ENCODE data around the gene BORCS5. TPM values are rescaled to one million over a fixed set of nuclear protein-coding genes. Genes with fewer than 3 reads are reported as not detected.
"Not testable (repeated sequence)": the region's sequence is repeated elsewhere in the genome, so short reads cannot be mapped to it uniquely, and the experiment has no call there.

Gene BORCS5
- polyA plus RNA-seq, 3 donors: 7.9 to 11.0 (median 10.0) TPM

DNA sequence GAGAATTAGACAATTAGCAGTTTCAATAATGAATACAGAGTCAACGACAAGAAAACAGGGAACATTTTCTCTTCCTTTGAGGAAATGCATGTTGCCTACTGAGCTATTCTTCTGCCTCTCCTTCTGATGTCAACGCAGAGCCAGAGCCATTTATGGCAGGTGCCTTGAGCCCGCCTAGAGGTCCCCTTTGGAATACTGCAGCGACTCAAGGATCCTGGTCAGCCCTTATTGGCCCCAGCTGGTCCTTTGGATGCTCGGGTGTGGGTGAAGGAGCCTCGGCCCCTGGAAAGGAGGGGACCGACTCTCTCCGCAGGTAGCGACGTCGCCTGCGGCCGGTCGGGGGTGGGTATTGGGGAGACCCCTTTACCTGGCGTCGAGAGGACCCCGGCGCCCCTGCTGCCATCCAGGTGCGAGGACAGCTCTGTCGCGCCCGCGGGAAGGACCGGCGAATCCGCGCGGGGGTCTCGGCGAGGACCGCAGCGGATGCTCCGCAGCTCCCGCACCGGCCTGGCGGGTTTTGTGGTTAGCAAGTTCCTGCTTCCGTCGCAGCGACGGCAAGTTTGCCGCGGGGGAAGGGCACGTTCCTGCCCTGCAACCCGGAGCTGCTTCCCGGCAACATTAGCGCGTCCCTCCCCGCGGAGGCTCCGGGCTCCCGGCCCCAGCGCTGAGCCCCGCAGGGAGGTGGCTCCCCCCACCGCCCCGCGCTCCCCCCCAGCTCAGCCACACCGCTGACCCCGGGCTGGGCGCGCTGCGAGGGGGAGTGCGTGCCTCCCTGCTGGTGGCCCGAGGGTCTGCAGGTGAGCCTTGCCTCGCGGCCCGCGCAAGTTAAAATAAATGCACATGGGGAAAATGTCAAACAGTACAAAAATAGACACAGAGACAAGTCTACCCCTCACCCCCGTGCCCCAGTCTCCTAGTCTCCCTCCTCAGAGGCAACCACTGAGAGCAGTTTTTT, 6.9 kb upstream of the BORCS5 start, which contains the start of gene MANSC1:
Gene MANSC1 (minus strand): TSS at position 532 of the 955 bp plus-strand sequence. CDS start 6,928 bp downstream, outside the sequence.
- peak; percentile 59 for DNase-seq

- no peak for DNase-seq
Observed at GRCh38 chr12:12350868-12351463, 5.9 kb upstream of the BORCS5 start.

DNA sequence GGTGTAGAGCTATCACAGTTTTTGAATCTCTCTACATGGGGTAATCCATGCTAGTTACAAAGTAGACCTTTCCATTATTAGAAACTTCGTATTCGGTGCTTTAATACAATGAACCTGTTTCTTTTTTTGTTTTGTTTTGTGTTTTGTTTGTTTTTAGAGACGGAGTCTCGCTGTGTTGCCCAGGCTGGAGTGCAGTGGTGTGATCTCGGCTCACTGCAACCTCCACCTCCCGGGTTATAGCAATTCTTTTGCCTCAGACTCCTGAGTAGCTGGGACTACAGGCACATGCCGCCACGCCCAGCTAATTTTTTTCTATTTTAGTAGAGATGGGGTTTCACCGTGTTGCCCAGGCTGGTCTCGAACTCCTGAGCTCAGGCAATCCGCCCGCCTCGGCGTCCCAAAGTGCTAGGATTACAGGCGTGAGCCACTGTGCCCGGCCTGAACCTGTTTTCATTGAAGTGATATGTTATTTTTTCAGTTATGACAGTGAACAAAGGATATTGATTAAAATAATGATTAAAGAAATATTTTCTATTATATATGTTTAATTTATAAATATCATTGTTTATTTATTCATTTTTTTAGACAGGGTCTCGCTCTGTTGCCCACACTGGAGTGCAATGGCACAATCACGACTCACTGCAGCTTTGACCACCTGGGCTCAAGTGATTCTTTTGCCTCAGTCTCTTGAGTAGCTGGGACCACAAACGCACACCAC, 5.3 kb upstream of the BORCS5 start:
- not testable (repeated sequence) for DNase-seq

DNA sequence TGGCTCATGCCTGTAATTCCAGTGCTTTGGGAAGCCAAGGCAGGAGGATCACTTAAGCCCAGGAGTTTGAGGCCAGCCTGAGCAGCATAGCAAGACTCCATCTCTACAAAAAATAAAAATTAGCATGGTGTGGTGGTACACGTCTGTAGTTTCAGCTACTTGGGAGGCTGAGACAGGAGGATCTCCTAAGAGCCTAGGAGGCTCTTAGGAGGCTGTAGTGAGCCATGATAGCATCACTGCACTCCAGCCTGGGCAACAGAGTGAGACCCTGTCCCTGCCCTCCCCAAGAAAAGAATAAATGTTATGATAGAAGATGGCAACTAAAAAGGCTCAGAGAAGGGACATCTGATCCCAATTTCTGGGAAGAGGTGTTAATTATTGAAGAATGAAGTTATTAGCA, 3.6 kb upstream of the BORCS5 start:
- DNase-seq: no peak

GRCh38 chr12:12353807-12354206, 3.1 kb upstream of the BORCS5 start:
- no peak for DNase-seq

DNA sequence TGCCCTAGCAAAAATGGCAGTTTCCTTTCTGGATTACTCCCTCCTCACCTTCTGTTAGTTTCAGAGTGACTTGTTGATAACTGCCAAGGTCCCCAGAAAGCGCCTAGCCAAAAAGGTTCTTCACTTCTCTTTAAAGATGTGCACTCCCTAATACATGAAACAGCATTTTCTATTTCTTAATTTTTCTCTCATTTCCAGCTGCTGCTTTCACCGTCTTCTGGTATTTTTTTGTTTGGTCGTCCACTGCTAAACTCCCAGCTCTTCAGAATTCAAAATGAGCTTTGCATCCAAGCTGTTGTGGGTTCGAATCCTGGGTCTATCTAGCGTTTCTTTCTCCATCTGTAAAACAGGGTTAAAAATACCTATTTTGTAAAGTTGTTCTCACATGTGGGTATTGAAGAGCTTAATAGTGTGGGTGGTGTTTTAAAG, 397 bp upstream of the BORCS5 start:
- no peak for DNase-seq

GRCh38 chr12:12357719-12358461, 1.0 kb downstream of the BORCS5 start:
- no peak for DNase-seq

GRCh38 chr12:12358528-12358927, 1.6 kb downstream of the BORCS5 start:
- DNase-seq: no peak

- no peak for DNase-seq
Observed at GRCh38 chr12:12364787-12365445, 8.0 kb downstream of the BORCS5 start.

GRCh38 chr12:12365446-12365802, 8.5 kb downstream of the BORCS5 start:
- no peak for DNase-seq

DNA sequence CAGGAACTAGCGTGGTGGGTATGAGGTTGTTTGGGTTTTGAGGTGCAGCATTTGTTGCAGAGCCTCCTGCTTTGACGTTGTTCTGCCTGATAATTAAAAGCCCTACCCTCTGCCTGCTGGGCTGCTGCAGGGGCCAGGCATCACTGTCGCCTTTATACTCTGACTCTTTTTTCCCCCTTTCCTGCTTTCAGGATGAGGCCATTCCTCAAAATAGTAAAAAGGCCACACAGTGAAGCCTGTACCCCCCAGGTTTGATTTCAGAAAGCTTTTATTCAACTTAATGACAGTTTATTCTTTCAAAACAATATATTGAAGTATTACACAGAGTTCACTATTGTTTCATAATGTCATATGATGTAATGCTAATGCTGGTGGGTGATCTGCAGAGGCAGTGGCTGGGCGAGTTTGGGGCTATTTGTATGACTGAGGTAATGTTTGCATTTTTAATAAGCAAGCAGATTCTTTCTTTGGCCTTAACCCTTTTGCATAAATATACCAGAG, 9.1 kb downstream of the BORCS5 start:
- DNase-seq: no peak

DNA sequence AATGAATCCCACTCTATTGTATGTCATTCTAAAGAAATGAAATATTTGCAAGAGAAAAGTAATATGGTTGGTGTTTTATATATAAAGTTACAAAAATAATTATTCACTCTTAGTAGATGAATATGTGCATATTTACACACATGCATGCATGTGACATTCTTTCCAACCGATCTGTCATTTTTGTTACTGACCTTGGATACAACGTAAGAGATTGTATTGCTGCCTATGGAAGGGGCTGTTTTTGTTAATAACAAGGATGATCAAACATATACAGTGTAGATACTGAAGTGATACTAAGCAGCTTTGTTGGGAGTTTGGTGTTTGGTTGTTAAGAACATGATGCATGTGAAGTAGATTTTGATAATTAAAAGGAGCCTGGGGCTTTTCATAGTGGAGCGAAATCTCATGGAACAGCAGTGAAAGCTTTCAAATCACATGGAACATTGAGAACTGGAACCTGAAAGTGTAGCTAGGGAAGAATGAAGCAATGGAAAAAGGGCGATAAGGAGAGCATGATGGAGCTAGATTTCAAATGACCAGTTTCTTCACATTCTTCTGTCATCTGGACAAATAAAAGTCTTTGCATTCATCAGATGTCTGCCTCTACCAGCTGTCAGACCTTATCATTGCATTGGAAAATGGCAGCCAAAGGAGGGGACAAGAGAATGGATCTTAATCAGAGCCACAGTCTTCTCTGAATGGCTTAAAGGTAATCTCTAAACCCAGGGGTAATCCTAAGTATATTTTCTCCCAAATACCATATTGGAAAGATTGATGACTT, 10.0 kb downstream of the BORCS5 start:
- no peak for DNase-seq

DNA sequence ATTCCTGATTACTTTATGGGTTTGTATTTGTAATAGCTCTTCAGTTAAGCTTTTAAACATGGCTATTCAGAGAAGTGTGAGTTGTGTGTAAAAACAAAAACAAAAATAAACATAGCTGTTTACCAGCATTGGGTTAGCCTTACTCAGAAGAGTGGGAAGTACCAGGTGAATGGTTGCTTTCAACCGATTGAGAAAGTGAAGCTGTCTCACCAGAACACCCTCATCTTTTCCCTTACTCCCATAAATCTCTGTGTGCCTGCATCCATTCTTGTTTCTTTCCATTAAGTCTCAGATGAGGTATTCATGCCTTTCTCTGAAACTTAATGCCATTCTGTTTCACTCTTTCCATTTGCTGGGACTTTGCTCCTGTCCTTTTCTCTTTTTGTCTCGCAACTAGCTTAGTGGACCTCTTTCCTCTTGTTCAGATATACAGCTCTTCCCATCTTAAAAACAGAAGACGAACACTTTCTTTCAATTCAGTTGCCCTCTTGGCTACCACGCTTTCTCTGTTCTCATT, 10.7 kb downstream of the BORCS5 start:
- no peak for DNase-seq

GRCh38 chr12:12372946-12373722, 16.3 kb downstream of the BORCS5 start:
- no peak for DNase-seq

- peak; percentile 81 for DNase-seq
Observed at GRCh38 chr12:12376646-12377448, 20.0 kb downstream of the BORCS5 start.

GRCh38 chr12:12378616-12379015, 21.7 kb downstream of the BORCS5 start:
- DNase-seq: no peak

- DNase-seq: no peak
Observed at GRCh38 chr12:12379831-12380730, 23.2 kb downstream of the BORCS5 start.

Data from renal pelvis (tissue), 4 donors.